GM21786 (cell line): Measurements from ENCODE around the gene IL1RAP.
"Not testable (repeated sequence)": the region's sequence is repeated elsewhere in the genome, so short reads cannot be mapped to it uniquely, and the experiment has no call there.

Source experiments
- ATAC-seq: cut with Tn5 transposase; IDR thresholded peaks from one replicate; pipeline ENCODE4 v1.9.1; 2021; ENCODE audit not compliant: unreplicated experiment

The IL1RAP gene

GRCh38 chr3:190506271-190506670 lies 7.6 kb upstream of the IL1RAP start:
- ATAC-seq, result no peak

- no peak for ATAC-seq
These were observed 1.2 kb upstream of the IL1RAP start for GRCh38 chr3:190512666-190513065.

- no peak for ATAC-seq
These were observed 698 bp downstream of the IL1RAP start for GRCh38 chr3:190514413-190515153.

- ATAC-seq, result no peak
These were observed 2.5 kb downstream of the IL1RAP start for GRCh38 chr3:190516416-190516815.

GRCh38 chr3:190517687-190518086 lies 3.8 kb downstream of the IL1RAP start:
- ATAC-seq, result no peak

- not testable (repeated sequence) for ATAC-seq
These were observed 4.6 kb downstream of the IL1RAP start for GRCh38 chr3:190518531-190518930.

- ATAC-seq, result no peak
These were observed 6.0 kb downstream of the IL1RAP start for GRCh38 chr3:190519886-190520285.

- ATAC-seq, result no peak
These were observed 8.1 kb downstream of the IL1RAP start for GRCh38 chr3:190521998-190522397.

GRCh38 chr3:190522621-190523222 lies 8.8 kb downstream of the IL1RAP start:
- ATAC-seq, result no peak

GRCh38 chr3:190524942-190525341 lies 11.1 kb downstream of the IL1RAP start:
- no peak for ATAC-seq

- no peak for ATAC-seq
These were observed 11.7 kb downstream of the IL1RAP start for GRCh38 chr3:190525634-190526033.

GRCh38 chr3:190526787-190527762 lies 13.2 kb downstream of the IL1RAP start:
- no peak for ATAC-seq

GRCh38 chr3:190528706-190529105 lies 14.8 kb downstream of the IL1RAP start:
- no peak for ATAC-seq

GRCh38 chr3:190531406-190531805 lies 17.5 kb downstream of the IL1RAP start:
- ATAC-seq, result no peak

- no peak for ATAC-seq
These were observed 18.9 kb downstream of the IL1RAP start for GRCh38 chr3:190532731-190533203.

- ATAC-seq, result no peak
These were observed 19.8 kb downstream of the IL1RAP start for GRCh38 chr3:190533511-190534281.

GRCh38 chr3:190534386-190534785 lies 20.5 kb downstream of the IL1RAP start:
- ATAC-seq, result no peak

GRCh38 chr3:190534986-190535385 lies 21.1 kb downstream of the IL1RAP start:
- ATAC-seq, result no peak

- ATAC-seq, result no peak
These were observed 23.3 kb downstream of the IL1RAP start for GRCh38 chr3:190537146-190537545.

GRCh38 chr3:190538288-190538687 lies 24.4 kb downstream of the IL1RAP start:
- no peak for ATAC-seq

GRCh38 chr3:190539526-190539925 lies 25.6 kb downstream of the IL1RAP start:
- no peak for ATAC-seq
